SKM-1 (cell line): ENCODE results near the gene RAPGEF5.

Experiments used
- DNase-seq: peaks from one replicate; lab custom pipeline; 2025; ENCODE audit not compliant: unreplicated experiment; lab: John Stamatoyannopoulos, UW

RAPGEF5 gene, protein sequence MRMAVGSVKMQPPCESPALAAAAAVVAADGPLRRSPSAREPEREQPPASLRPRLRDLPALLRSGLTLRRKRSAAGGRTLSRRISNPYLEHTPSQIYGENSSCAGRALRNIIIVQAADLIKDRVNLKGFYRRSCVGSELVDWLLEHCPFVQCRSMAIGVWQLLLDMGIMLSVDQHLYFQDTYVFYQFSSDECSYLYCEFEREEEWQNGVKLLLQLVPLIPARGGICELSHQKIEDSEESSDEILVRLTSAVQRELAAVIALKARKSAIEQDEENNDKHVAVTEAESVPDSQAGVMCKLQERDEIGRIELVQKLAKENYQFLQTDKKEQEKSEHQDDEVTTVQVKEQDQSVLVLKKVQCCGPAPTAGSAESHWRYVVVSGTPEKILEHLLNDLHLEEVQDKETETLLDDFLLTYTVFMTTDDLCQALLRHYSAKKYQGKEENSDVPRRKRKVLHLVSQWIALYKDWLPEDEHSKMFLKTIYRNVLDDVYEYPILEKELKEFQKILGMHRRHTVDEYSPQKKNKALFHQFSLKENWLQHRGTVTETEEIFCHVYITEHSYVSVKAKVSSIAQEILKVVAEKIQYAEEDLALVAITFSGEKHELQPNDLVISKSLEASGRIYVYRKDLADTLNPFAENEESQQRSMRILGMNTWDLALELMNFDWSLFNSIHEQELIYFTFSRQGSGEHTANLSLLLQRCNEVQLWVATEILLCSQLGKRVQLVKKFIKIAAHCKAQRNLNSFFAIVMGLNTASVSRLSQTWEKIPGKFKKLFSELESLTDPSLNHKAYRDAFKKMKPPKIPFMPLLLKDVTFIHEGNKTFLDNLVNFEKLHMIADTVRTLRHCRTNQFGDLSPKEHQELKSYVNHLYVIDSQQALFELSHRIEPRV

DNA sequence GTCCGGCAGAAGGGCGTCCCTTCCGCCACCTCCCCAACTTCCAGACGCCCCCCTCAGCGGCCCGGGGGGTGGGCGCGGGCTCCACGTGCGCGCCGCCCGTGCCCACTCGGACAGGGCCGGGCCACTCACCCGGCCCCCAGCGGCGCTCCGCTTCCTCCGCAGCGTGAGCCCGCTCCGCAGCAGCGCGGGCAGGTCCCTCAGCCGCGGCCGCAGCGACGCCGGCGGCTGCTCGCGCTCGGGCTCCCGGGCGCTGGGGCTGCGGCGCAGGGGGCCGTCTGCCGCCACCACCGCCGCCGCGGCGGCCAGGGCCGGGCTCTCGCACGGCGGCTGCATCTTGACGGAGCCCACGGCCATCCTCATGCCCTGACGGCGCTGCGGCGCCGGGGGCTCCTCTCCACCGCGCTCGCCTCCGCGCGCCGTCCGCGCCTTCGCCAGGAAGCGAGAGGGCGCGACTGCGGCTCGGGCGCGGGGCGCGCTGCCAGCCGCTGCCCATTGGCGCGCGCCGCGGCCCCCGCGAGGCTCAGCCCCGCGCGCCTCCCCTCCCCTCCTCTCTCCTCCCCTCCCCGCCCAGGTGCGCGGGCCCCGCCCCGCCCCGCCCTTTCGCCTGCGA, at the start of gene RAPGEF5:
Gene RAPGEF5 (minus strand): TSS at position 454 of the 610 bp plus-strand sequence. CDS start 94 bp downstream, at position 360.
- no peak for DNase-seq

DNA sequence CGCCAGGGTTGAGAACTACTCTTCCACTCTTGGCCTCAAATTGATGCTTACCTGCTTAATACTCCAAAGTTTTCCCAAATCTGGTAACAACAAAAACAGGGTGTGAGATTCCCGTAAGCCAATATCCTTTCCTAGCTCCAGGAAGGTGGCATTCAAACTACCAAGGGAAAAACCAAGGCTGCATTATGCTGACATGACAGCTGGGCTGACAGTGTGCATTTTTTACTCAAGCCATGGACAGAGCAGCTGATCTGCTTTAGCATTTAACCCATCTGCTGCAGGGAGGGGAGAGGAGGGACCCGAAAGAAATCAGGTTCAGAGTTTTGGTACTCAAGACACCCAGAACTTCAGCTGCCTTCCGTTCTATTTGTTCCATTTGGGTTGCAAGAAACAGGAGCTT, 49.8 kb upstream of the RAPGEF5 start:
- no peak for DNase-seq

DNA sequence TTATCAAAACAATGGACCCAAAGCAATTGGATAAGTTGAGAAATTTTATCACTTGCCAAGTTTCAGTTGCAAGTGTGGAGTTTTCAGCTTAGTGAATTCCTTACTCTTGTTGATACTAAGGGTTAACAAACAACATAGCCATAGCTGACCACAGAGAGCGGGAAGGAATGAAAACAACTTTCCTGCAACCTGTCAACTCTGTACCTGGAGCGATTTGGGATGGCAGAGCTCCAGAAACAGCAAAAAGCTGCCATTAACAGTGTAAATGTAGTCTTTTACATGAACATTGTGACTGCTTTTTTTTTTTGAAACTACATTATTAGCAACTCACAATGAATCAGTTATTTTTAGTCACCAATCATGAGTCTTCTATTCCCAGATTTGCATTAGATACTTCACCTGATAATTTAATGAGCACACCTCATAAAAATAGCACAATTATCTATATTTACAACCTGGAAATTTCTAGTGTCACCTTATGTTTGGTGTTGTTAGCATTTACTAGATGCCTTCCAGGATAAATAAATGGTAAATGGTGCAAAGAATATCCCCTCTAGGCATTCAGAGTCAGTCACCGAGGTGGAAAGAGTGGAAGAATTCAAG, 47.6 kb upstream of the RAPGEF5 start:
- DNase-seq = no peak

DNA sequence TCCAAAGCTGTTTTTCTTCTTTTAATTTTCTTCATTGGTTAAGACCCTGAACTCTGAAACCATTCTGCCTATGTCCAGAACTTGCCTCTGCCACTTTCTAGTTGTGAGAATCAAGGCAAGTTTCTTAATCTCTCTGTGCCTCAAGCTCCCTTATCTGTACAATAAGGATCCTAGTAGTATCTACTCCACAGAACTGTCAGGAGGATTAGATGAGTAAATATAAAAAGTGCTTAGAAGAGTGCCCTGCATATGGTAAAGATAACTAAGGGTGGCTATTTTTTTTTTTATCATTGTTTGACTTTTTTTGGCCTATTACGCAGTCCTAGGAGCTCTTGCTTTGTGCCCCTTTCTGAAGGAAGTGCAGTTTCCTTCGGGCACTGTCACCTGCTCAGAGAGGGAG, 46.4 kb upstream of the RAPGEF5 start:
- DNase-seq = no peak

DNA sequence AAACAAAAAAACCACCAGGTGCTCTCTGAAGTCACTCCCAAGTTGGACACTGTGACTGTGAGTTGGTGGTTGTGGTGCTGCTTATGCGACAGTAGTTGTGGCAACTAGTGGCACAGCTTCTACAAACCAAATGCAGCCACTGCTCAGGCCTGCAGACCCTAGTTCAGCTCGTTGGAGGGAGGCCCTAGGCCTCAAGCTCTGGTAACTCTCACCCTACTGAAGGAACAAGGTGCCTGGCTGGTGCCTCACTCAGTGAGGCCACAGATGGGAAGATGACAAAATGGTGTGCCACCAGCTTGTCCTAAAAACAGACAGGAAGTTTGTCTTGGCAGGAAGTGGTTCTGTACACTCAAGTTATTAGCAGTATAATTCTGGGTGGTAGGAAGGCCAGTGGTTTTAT, 45.3 kb upstream of the RAPGEF5 start:
- no peak for DNase-seq

DNA sequence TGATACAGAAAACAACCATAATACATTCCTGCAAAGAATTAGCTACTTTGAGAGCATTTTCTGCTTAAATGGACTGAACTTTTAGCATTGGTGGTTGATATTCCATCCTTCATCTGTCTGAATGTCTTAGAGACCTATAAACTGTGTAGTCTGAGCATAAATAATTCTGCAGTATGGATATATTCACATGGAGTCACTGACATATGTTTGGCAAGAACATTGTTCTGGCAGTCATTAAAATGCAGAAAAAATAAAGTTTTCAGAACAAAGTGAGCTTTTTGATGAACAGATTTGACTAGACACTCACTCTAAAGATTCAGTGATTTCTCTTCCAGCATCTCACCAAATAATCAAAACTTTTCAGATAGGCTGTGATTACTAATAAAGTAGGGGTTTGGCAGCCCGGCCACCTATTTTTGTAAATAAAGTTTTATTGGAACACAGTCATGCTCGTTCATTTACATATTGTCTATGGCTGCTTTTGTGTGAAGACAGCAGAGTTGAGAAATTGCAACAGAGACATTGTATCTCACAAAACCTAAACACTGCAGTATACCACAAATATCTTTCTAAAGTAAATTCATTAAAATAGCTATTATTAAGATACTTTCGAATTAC, 44.1 kb upstream of the RAPGEF5 start:
- no peak for DNase-seq

DNA sequence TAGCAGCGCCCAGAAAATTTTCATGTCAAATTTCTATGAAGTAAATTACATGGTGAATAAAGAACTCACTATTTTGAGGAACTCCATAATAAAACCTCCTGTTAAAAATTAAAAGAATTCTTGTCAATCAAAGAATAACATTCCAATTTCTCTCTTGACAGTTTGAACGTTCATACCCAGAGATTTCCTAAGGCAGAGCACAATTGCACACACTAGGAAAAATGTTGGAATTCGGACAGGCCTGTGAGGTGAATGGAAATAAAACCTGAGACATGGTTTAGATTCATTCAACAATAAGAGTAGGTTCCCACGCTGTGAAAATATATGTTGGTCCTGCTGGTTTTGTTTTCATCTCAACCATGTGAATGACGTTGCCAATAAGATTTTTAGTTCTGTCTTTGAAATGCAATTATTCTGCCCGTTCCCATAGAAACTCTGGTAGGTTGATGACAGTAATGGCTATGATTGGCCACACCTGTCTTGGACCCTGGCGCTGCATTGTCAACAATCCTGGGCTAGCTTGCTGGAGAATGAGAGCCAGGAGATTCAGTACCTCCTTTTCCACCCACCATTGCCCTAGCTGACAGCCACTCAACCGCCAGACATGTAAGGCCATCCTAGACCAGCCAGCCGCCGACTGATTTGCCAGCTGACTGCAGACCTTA, 43.3 kb upstream of the RAPGEF5 start:
- no peak for DNase-seq

DNA sequence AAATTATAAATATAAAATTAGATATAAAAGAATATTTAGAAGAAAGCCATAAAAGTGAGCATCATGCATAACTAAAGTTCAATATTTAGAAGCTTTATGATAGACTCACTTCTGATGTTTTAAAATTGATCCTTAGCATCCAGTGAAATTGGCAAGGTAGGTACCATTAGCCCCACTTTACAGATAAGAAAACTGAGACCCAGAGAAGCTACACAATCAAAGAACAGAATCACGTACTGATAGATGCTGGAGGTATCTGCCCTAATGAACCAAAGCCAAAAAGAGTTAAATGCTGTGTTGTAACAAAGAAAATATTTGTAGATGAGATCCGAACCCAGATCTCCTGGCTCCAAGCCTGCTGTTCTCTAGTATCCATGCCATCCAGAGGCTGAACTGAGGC, 42.6 kb upstream of the RAPGEF5 start:
- no peak for DNase-seq

DNA sequence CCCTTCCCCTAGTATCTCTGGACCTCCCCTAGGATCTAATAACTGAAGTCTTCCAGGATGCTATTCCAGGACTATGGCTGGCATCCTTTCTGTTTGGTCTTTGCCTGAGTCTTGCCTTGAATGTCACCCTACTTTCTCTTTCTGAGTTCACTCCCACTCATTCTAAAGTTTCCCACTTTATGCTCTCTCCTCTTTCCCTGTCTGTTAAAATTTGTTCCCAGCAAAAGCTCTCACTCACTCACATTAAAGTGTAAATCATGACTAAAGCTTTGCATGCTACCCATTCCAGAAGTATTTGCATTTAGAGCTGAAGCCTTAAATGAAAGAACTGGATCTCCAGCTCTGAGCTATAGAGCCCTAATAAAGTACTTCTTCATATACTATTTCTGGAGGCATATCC, 42.1 kb upstream of the RAPGEF5 start:
- no peak for DNase-seq

DNA sequence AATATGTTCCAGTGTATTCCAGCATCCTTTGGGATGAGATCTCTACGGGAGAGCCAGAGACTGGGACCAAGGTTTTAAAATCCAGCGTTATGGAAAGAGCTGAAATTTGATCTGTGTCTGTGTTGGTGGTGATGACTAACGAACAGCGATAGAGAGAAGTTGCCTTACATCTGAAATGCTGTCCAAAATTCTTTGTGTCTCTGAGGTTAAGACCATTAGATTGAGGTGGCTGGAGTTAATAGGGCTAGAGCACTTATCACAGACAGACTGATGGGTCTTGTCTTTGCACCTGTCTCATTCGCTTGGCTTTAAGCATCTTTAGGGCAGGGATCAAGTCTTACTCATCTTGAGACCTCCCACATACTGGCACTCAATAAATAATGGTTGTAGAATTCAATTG, 41.0 kb upstream of the RAPGEF5 start:
- DNase-seq = no peak

DNA sequence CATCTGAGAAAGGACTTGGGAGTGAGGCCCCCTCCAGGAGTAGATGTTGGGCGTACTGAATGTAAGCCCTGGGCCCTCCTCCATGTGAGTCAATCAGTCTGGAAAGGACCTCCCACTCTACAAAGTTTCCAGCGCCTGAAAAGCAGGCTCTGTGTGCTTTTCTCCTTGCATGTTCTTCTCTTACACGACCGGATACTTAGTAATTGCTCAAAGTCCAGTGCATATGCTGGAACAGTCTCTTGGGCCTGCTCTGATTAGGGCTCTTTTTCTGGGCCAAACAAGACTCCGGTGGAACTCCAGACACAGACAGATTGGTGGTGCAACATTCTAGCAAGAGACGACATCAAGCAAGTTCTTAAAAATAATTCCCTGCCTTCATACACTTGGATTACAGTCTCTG, 38.3 kb upstream of the RAPGEF5 start:
- no peak for DNase-seq

DNA sequence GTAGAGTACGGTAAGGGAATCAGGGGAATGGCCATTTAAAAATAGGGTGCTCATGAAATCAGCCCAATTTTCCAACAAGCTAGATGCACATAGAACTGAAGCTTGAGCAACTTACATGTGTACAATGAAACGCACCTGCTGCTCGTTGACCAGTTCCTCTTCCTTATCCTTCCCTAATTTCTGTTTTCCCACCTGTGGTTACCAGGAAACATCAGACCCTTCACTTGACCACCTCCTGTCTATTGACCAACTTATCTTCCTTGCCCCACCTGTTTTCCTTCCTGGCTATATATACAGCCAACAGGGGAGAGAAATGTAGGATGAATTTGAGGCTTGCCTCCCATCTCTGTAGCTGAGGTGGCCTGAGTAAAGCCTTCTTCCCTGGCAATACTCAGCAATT, 37.8 kb upstream of the RAPGEF5 start:
- DNase-seq = no peak

DNA sequence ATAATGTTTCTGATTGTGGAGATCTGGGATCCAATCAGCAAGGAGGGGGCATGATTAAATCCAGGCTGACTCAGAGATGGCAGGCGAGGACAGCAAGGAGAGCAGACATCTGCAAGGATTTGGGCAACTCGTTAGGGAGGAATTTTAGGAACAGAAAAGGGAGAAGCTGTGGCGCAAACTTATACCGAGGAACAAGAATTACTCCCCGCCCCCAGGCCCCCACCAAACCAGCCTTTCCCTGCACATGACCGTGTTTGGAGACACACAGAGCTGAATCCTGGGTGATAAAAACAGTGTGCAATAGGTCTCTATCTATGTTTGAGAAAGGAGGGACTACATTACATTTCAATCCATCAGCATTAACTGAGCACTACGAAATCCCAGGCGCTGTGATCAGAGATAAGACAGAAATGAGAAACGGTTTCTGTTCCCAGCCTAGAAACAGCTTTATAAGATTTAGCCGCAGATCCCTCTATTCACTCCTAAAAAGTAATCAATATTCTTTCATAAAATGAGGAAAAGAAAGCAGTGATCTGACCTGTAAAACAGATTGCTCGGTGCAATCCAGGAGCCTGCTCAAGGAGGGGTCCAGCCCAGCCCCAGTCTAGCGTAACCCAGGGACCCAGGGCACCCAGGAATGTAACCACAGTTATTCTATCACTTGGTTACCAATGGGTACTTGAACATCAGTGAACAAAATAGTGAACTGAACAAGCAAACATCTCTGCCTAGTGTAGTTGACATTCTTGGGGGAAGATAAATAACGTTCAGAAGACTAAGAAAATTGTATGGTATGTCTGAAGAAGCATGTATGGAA, 37.2 kb upstream of the RAPGEF5 start:
- DNase-seq = no peak

DNA sequence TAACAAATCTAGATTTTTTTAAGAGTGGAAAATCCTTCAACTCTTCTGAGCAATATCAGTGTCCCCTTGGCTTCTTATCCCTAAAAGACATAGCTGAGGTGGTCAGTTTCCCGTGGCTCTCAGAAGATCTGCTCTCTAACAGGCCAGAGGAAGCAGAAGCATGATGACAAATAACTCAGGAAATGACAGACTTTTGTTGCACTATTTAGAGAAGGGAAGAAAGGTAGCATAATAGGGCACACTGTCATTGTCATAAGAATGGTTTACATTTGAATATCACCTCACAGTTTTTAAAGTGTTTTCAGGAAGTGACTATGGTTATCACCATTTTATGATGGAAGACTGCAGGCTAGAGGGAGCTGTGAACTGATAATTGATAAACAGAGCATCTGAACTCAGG, 33.6 kb upstream of the RAPGEF5 start:
- no peak for DNase-seq

DNA sequence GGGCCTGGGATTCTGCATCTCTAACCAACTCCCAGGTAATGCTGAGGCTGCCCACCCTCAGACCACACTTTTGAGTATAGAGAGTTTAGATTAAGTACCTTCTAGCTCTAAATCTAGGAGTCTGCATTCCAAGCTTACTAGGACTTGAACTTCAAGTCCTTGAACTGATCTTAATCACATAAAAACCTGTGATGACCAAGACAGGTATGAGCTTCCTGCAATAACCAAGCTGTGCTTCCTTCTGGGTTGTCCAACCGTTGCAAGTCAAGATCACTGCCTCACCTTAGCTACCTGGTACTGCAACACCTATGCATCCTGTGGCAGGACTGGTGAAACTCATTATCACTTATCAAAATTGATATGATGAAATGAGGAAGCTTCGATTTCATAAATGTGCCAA, 32.9 kb upstream of the RAPGEF5 start:
- no peak for DNase-seq

DNA sequence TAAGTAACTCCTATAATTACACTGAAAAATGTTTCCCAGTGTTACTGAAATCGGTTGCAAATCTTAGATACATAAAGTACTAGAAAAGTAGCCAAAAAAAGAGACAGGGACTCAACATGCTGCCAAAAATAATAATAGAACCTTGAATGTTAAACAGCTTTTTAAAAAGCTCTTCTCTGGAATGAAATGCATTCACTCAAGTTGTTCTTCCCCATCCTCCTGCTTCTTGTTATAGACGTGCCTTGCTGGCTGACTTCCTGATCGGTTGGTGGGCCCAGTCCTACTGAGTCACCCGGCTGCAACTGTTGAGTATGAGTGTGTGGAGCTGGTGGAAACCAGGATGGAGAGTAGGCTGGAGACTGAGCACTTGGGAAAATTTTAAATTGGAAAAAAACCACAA, 30.6 kb upstream of the RAPGEF5 start:
- no peak for DNase-seq

DNA sequence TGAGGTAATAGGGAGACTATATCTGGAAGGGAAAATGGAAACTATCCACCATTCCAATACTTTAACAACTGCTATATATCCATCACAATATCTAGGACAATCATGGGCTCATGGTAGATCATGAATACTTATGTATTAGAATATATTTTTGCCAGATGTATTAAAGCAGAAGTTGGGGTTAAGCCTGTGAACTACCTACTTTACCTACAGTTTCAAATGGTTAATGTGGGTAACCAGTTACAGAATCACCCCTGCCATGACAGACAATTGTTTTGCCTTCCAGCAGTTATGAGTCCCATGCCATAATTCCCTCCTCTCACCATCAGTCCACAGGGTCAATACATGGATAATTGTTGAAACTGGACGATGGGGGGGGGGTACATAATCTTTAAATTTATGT, 29.9 kb upstream of the RAPGEF5 start:
- no peak for DNase-seq

DNA sequence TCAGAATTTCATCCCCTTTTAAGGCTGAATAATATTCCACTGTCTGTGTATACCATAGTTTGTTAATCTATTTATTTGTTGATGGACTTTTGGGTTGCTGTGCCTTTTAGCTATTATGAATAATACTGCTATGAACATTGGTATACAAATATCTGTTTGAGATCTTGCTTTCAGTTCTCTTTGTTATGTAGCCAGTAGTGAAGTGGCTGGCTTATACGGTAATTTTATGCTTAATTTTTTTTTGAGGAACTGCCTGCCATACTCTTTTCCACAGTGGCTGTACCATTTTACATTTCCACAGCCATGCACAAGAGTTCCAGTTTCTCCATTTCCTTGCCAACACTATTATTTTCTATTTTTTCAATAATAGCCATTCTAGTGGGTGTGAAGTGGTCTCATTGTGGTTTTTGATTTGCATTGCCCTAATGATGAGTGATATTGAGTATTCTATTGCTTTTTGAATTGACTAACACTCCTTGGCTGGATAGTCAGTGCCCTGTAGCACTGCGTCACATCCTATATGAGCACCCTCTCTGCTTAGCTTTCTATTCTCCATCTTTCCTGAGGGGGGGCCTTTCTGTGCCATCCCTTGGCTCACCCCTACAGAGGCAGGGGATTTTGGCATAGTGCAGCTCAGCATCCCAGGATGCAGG, 29.4 kb upstream of the RAPGEF5 start:
- DNase-seq = no peak

DNA sequence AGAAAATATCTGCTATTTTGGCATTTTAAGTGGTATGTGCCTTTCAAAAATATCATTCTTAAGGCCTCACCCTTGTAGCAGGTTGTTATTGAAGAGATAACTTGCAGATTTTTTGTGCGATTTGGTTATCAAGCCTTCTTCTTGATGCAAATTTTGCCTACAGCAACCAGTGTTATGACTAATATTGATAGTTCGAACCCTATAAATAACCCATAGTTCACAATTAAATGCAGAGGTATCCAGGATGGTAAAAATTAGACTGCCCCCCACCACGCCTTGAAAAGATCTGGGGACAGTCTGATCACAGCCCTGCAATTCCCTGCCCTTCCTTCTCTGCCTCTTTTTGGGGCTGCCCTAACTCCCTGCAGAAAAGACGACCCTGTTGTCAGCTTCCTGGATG, 28.4 kb upstream of the RAPGEF5 start:
- DNase-seq = no peak
